Nephron (organoid): ENCODE measurements around the gene NHSL1.

Experiments
- H3K27ac Mint-ChIP-seq, 3 experiments: 2 replicates each; pipeline ENCODE4 v1.8.0; 2020; ENCODE audit warnings: mixed read lengths in 3 of 3, mild to moderate bottlenecking in 2 of 3, moderate library complexity in 1 of 3
- H3K27me3 Mint-ChIP-seq: 2 replicates; pipeline ENCODE4 v1.8.0; 2021; ENCODE audit warnings: low read depth, mild to moderate bottlenecking, moderate library complexity, mixed read lengths
- H3K36me3 Mint-ChIP-seq: 2 replicates; pipeline ENCODE4 v1.8.0; 2020; ENCODE audit warnings: low read depth, mixed read lengths
- H3K4me1 Mint-ChIP-seq: 2 replicates; pipeline ENCODE4 v1.8.0; 2020; ENCODE audit warnings: mixed read lengths
- H3K4me3 Mint-ChIP-seq, 3 experiments: 2 replicates each; pipeline ENCODE4 v1.8.0; 2020; ENCODE audit warnings: mild to moderate bottlenecking in 3 of 3, mixed read lengths in 3 of 3, moderate library complexity in 2 of 3
- H3K9me3 Mint-ChIP-seq: 2 replicates; pipeline ENCODE4 v1.8.0; 2020; ENCODE audit warnings: mixed read lengths
- TF ChIP-seq, protein P1 (sequence below), 3 experiments: fragments of 200-600 bp; sonication (generic); IDR thresholded peaks; one replicate each; pipeline ENCODE4 v1.5.0; 2021; ENCODE audit warnings: antibody characterized with exemption in 3 of 3; ENCODE audit not compliant: unreplicated experiment in 3 of 3

NHSL1 gene

DNA sequence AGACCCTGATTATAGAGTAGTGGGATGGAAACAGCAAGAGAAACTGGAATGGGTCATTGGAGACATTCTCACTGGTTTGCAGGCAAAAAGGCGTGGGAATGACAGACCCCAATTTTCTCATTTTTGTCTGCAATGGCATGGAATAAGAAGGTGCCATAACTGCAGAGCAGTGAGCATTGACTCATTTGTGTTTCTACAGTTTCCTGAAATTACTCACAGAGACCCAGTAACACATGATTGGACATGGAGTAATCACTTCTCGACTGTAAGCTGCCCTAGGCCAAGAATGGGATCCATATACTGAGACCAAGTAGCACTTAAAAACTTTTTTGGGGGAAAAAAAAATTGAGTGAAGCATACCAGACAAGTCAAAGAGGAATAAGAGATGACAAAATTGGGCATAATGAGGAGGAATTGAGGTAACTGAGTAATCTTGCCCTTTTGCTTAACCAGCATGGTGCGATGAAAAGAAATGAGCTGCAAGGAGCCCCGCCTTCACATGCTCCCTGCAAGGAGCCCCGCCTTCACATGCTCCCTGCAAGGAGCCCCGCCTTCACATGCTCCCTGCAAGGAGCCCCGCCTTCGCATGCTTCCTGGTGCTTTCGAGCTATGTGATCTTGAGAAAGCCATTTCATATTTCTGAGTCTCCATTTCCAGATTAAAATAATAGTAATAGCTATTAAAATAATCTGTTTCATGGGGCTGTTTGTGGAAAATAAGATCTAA lies 44.1 kb downstream of the NHSL1 start:
- Mint-ChIP-seq H3K4me3 (no peak overlapping the region), H3K9me3 (no peaks in the 10 kb centered on the region), H3K4me1 (peaks cover 17% of the 10 kb centered on the region), H3K27me3 (peaks cover 4% of the 10 kb centered on the region), H3K36me3 (peaks cover 4% of the 10 kb centered on the region), H3K27ac (no peak overlapping the region)
- TF ChIP-seq, protein P1, sequence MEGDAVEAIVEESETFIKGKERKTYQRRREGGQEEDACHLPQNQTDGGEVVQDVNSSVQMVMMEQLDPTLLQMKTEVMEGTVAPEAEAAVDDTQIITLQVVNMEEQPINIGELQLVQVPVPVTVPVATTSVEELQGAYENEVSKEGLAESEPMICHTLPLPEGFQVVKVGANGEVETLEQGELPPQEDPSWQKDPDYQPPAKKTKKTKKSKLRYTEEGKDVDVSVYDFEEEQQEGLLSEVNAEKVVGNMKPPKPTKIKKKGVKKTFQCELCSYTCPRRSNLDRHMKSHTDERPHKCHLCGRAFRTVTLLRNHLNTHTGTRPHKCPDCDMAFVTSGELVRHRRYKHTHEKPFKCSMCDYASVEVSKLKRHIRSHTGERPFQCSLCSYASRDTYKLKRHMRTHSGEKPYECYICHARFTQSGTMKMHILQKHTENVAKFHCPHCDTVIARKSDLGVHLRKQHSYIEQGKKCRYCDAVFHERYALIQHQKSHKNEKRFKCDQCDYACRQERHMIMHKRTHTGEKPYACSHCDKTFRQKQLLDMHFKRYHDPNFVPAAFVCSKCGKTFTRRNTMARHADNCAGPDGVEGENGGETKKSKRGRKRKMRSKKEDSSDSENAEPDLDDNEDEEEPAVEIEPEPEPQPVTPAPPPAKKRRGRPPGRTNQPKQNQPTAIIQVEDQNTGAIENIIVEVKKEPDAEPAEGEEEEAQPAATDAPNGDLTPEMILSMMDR (IDR thresholded peaks at IDR 0.05; ENCODE audit: unreplicated experiment in 3 of 3) = no peak

DNA sequence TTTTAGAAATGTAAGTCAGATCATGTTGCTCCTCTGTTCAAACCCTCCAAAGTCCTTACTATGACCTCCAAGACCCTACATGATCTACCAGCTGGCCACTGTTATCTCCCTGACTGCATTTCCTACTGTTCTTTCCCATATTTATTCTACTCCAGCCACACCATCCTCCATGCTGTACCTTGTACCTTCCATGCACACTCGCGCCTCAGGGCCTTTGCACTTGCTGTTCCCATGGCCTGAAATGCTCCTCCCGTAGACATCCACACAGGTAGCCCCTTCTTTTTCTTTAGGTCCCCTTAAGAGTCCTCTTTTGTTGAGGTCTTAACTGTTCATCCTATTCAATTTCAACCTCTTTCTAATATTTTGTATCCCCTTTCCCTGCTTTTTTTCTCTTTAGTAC lies 48.3 kb downstream of the NHSL1 start:
- no peak overlapping the region for H3K4me3 Mint-ChIP-seq
- H3K9me3 Mint-ChIP-seq = no peaks in the 10 kb centered on the region
- peaks cover 15% of the 10 kb centered on the region for H3K4me1 Mint-ChIP-seq
- TF ChIP-seq, protein P1 (IDR thresholded peaks at IDR 0.05; ENCODE audit: unreplicated experiment in 3 of 3) = no peak
- peaks cover 4% of the 10 kb centered on the region for H3K27me3 Mint-ChIP-seq
- H3K27ac Mint-ChIP-seq = peak overlapping the region in 1 of 3 experiments; percentile 2
- H3K36me3 Mint-ChIP-seq = no peaks in the 10 kb centered on the region

DNA sequence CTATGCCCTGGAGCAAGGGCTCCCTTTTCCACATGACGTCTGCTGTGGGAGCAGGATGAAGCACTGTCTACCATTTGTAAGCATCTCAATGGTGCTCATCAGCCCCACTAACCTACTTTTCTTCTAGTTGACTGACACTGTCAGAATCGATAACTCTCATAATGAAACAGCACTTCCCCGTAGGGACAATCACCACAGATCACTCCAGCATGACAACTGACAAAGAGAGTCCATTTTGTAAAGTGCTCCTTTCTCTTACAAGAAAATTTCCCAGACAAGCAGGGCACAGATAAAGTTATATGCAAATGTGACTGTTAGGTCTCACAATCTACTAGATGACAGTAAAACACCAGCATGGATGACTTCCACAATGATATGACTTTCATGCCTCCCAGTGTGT lies 48.8 kb downstream of the NHSL1 start:
- Mint-ChIP-seq H3K4me3 (no peak overlapping the region), H3K4me1 (peaks cover 15% of the 10 kb centered on the region), H3K27ac (peak overlapping the region in 1 of 3 experiments; percentile 51), H3K36me3 (no peaks in the 10 kb centered on the region), H3K27me3 (peaks cover 4% of the 10 kb centered on the region), H3K9me3 (no peaks in the 10 kb centered on the region)
- TF ChIP-seq, protein P1 (IDR thresholded peaks at IDR 0.05; ENCODE audit: unreplicated experiment in 3 of 3) = no peak

DNA sequence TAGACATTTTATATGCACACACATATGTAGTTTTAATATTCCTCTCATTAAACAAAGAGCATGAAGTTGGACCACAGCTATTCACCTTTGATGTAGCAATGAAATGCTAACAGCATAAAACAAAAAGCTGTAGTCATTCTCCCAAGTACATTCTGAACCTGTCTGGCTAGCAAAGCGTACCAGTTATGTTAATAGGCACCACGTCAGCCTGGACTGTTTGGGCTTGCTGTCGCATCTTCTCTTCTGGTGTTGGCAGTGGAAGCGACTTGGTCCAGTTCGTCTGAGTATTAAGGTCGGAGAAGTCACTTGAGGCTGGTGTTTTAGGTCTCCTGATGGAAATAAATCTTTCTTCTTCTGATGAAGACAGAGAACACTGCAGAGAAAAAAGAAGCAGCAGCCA lies 52.5 kb downstream of the NHSL1 start:
- no peaks in the 10 kb centered on the region for H3K27me3 Mint-ChIP-seq
- TF ChIP-seq, protein P1 (IDR thresholded peaks at IDR 0.05; ENCODE audit: unreplicated experiment in 3 of 3) = no peak
- no peak overlapping the region for H3K27ac Mint-ChIP-seq
- H3K9me3 Mint-ChIP-seq = no peaks in the 10 kb centered on the region
- no peak overlapping the region for H3K4me3 Mint-ChIP-seq
- H3K36me3 Mint-ChIP-seq = peaks cover 8% of the 10 kb centered on the region
- H3K4me1 Mint-ChIP-seq = peaks cover 13% of the 10 kb centered on the region

DNA sequence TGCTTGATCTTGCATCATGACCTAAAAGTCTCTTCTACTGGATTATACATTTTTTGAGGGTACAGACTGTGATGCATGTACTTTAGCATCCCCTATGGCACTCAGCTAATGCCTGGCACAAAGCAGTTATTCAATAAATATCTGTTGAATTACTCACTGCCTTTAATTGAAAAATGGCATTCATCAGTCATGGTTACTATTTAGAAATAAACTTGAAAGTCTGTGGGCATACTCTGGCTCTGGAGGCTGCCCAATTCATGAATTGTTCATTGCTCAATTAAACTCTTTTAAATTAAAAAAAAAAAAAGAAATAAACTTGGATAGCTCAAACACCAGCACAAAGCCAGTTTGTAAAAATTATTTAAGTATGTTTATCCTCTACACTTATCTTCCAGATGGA lies 55.3 kb downstream of the NHSL1 start:
- H3K4me3 Mint-ChIP-seq = no peak overlapping the region
- H3K9me3 Mint-ChIP-seq = no peaks in the 10 kb centered on the region
- TF ChIP-seq, protein P1 (IDR thresholded peaks at IDR 0.05; ENCODE audit: unreplicated experiment in 3 of 3) = no peak
- H3K36me3 Mint-ChIP-seq = peaks cover 14% of the 10 kb centered on the region
- no peaks in the 10 kb centered on the region for H3K4me1 Mint-ChIP-seq
- H3K27ac Mint-ChIP-seq = no peak overlapping the region
- H3K27me3 Mint-ChIP-seq = no peaks in the 10 kb centered on the region

DNA sequence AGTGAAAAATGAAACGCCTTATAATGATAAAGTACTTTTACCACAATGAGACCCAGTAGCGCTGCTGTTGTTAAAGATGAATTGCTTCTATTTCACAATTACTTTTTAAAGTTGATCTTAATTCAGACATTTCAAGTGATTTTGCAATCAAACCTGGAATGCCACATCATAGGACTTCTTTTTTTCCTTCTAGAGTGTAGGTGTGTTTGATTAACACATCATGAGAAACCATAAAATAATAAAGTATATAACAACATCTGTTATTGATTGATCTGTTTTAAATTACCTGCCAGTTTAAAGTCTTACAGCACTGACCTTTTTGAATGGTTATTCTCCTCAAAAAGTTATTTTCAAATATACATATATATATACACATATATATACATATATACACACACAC lies 56.6 kb downstream of the NHSL1 start:
- H3K36me3 Mint-ChIP-seq = peaks cover 14% of the 10 kb centered on the region
- H3K4me1 Mint-ChIP-seq = no peaks in the 10 kb centered on the region
- H3K9me3 Mint-ChIP-seq = no peaks in the 10 kb centered on the region
- TF ChIP-seq, protein P1 (IDR thresholded peaks at IDR 0.05; ENCODE audit: unreplicated experiment in 3 of 3) = no peak
- H3K27me3 Mint-ChIP-seq = no peaks in the 10 kb centered on the region
- no peak overlapping the region for H3K4me3 Mint-ChIP-seq
- no peak overlapping the region for H3K27ac Mint-ChIP-seq
